Skin epidermis (tissue), 12 donors: ENCODE results near the gene PYHIN1.
"Not testable (repeated sequence)": the region's sequence is repeated elsewhere in the genome, so short reads cannot be mapped to it uniquely, and the experiment has no call there.

Source experiments
- H3K27ac ChIP-seq, 21 experiments: fragments of 200-600 bp; sonication (generic) in 11 of 21; one replicate each; pipeline ENCODE4 v1.5.0; 2020; ENCODE audit warnings: mild to moderate bottlenecking in 3 of 21, inconsistent platforms in 2 of 21, moderate library complexity in 2 of 21
- H3K4me3 ChIP-seq, 7 experiments: fragments of 200-600 bp; sonication (generic) in 2 of 7; one replicate each; pipeline ENCODE4 v1.5.0; 2020; ENCODE audit warnings: inconsistent platforms in 2 of 7, mild to moderate bottlenecking in 2 of 7, moderate library complexity in 1 of 7

PYHIN1 gene

DNA sequence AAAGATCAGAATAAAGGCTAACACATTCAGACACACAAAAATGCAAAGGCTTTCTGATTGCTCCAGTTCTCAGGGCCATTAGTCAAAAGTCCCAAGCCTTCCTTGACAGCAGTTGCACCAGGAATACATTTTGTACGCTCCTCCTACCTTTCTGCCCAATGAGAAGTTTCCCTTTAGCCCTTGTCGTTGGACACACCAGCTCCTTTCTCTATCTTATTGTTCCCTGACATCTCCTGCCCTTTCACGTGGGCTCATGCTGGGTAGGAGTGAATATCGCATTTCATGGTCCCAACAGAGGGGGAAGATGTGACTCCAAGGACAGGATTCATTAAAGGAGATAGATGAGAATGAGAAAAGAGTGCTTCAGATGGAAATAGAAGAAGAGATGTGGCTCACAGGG, 44.9 kb downstream of the PYHIN1 start:
- Histone ChIP-seq H3K27ac (no peak overlapping the region), H3K4me3 (no peak overlapping the region)

GRCh38 chr1:158978730-158979129, 47.4 kb downstream of the PYHIN1 start:
- H3K4me3 ChIP-seq, result no peak overlapping the region
- no peak overlapping the region for H3K27ac ChIP-seq

GRCh38 chr1:158979229-158979628, 47.9 kb downstream of the PYHIN1 start:
- H3K27ac ChIP-seq, result no peak overlapping the region
- no peak overlapping the region for H3K4me3 ChIP-seq

DNA sequence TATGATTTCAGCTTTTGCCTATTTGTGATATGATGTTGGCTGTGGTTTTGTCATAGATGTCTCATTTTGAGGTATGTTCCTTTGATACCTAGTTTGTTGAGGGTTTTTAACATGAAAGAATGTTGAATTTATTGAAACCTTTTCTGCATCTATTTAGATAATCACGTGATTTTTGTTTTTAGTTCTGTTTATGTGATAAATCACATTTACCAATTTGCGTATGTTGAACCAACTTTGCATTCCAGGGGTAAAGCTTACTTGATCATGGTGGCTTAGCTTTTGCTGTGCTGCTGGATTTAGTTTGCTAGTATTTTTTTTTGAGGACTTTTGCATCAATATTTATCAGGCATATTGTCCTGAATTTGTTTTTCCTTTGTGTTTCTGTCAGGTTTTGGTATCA, 51.9 kb downstream of the PYHIN1 start:
- Histone ChIP-seq H3K27ac (no peak overlapping the region), H3K4me3 (no peak overlapping the region)

GRCh38 chr1:158984386-158984785, 53.0 kb downstream of the PYHIN1 start:
- Histone ChIP-seq H3K27ac (no peak overlapping the region), H3K4me3 (no peak overlapping the region)

- Histone ChIP-seq H3K27ac (no peak overlapping the region), H3K4me3 (no peak overlapping the region)
These were observed 58.1 kb downstream of the PYHIN1 start for GRCh38 chr1:158989424-158989823.

DNA sequence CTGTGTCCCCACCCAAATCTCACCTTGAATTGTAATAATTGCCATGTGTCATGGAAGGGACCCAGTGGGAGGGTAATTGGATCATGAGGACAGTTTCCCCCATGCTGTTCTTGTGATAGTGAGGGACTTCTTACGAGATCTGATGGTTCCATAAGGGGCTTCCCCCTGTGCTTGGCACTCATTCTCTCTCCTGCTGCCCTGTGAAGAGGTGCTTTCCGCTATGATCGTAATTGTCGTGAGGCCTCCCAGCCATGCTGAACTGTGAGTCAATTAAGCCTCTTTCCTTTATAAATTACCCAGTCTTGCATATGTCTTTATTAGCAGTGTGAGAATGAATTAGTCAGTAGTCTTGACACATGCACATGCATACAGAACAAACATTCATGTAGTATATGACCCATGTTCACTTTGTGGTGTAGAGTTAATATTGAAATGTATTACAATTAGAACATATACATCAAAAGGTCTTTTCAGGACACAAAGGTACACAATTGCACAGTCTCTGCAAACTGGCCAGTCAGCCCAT, 61.5 kb downstream of the PYHIN1 start:
- H3K27ac ChIP-seq, result no peak overlapping the region

GRCh38 chr1:158996998-158997397, 65.6 kb downstream of the PYHIN1 start:
- no peak overlapping the region for H3K27ac ChIP-seq
- H3K4me3 ChIP-seq, result no peak overlapping the region

More for the DNA sequence above, 61.5 kb downstream of the PYHIN1 start:
- no peak overlapping the region for H3K4me3 ChIP-seq

DNA sequence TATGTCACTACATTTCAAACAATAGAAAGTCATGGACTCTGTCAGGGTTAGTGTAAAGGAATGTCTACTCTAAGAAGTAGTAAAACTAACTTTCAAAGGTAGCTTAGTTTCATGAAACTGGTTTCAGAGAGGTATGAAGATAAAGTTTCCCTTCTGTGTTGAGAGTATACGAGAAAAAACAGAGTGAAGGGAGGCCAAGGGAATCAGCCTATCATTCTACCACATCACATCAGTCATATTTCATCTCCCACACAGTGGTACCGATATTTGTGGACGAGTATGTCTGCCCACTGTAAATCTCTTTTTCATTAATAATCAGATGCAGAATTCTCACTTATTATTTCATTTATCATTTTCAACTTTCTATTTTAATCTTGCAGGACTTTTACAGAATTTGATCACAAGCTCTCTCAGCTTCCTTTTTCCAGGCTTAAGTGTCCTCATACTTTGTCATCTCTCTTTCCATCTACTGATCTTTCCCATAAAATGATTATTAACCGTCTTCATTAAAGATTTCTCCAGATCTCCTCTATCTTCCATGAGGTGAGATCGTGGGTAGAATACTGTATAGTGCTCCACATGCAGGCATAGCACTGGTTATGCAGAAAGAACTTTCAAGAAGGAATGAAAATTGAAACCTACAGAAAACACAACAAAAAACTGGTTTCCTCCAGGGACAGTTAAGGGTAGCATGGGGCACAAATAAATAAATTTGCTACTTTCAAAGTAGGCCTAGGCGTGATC, 66.9 kb downstream of the PYHIN1 start:
- peak overlapping the region in 5 of 7 experiments; percentile 22 to 44 (median 30) for H3K4me3 ChIP-seq
- peak overlapping the region in 5 of 21 experiments; percentile 73 to 94 (median 87) for H3K27ac ChIP-seq

- Histone ChIP-seq H3K27ac (peak overlapping the region in 19 of 21 experiments; percentile 73 to 97 (median 86)), H3K4me3 (peak overlapping the region; percentile 22 to 44 (median 32))
These were observed 67.4 kb downstream of the PYHIN1 start for GRCh38 chr1:158998781-158999161.

- Histone ChIP-seq H3K4me3 (peak overlapping the region; percentile 22 to 44 (median 33)), H3K27ac (peak overlapping the region; percentile 69 to 97 (median 87))
These were observed 68.1 kb downstream of the PYHIN1 start for GRCh38 chr1:158999316-159000069.

DNA sequence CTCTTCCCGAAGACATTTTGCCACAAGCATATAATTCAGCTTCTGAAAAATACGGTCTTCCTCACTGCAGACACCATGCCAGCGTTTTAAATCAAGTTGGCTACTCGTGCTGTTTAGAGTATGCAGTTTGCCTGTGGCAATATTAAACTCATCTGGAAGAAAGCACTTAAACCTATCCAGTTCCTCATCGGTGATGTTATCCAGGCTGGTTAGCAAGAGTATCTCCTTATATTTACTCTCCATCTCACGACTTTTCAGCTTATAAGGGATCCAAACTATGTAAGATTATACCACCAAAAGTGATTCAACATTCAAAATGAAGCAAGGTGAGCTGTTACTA, 68.7 kb downstream of the PYHIN1 start:
- Histone ChIP-seq H3K4me3 (peak overlapping the region; percentile 22 to 44 (median 33)), H3K27ac (peak overlapping the region; percentile 69 to 97 (median 87))

DNA sequence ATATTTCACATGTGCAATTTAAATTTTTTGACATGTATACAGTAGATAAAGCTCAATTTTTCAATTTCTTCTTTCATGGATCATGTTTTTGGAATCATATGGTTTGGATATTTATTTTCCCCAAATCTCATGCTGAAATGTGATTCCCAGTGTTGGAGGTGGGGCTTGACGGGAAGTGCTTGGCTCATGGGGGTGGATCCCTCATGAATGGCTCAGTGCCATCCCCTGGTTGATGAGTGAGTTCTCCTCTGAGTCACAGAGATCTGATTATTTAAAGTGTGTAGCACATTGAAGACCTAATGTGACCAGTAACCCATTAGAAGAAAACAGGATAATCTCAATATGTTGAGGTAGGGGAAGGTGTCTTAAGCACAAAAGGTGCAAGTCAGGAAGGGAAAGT, 69.3 kb downstream of the PYHIN1 start:
- H3K27ac ChIP-seq, result peak overlapping the region; percentile 69 to 97 (median 87)
- peak overlapping the region; percentile 22 to 44 (median 33) for H3K4me3 ChIP-seq

DNA sequence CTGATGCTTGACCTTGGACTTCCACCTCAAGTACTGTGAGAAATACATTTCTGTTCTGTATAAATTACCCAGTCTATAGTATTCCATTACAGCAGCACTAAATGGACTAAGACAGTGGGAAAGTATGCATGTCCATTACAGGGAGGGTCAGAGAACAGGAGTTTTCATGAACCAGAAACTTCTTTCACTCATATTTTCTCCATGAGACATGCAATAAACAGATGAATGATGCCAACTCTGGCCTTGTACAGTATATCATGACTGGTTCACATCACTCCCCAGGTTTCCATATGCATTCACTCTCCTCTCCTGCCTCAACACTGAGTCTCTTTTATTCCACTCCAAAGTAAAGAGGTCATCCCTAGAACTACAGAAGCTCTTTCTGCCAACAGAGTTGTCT, 73.8 kb downstream of the PYHIN1 start:
- peak overlapping the region in 20 of 21 experiments; percentile 8 to 91 (median 80) for H3K27ac ChIP-seq
- H3K4me3 ChIP-seq, result no peak overlapping the region

GRCh38 chr1:159005676-159006075, 74.3 kb downstream of the PYHIN1 start:
- H3K4me3 ChIP-seq, result no peak overlapping the region
- peak overlapping the region in 19 of 21 experiments; percentile 35 to 91 (median 80) for H3K27ac ChIP-seq

- not testable (repeated sequence) for H3K4me3 ChIP-seq
- peak overlapping the region in 19 of 21 experiments; percentile 35 to 91 (median 80) for H3K27ac ChIP-seq
These were observed 75.0 kb downstream of the PYHIN1 start for GRCh38 chr1:159006210-159006807.

DNA sequence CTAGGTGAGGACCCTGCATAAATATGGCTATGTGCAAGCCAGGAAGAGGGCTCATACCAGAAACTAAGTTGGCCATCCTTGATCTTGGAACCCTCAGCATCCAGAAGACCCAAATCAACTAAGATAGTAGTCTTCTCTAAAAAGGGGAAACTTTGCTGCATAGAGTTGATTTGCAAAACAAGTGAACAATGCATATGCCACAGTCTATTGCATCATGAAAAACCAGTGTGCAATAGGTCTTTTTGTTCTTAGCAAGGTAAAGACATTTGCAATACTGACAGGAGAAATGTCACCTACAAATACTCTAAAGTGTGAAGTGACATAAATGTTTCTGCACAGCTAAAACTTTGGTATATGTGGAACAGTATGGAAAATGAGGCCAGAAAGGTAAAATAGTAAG, 76.4 kb downstream of the PYHIN1 start:
- H3K27ac ChIP-seq, result peak overlapping the region in 14 of 21 experiments; percentile 5 to 97 (median 91)
- no peak overlapping the region for H3K4me3 ChIP-seq

GRCh38 chr1:159008744-159009188, 77.4 kb downstream of the PYHIN1 start:
- H3K4me3 ChIP-seq, result peak overlapping the region in 3 of 7 experiments; percentile 51 to 63 (median 55)
- peak overlapping the region in 20 of 21 experiments; percentile 78 to 97 (median 92) for H3K27ac ChIP-seq

DNA sequence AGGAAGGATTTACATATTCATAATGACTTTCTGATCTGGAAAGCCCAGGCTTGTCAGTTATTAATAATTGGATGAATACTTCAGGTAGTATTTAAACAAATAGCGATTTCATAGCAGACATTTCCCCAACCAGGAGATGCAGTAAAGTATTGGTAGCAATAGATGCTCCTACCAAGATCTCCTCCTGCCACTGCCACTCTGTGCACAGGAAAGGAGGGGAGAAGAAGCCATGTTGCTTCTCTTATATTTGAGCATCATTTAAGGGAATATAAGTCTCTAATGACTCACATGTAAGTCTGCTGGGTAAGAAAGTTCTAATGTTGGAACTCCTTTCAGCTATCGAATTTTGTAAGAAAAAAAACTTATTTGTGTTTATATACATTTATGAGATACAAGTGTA, 77.9 kb downstream of the PYHIN1 start:
- peak overlapping the region in 5 of 7 experiments; percentile 45 to 63 (median 51) for H3K4me3 ChIP-seq
- H3K27ac ChIP-seq, result peak overlapping the region in 20 of 21 experiments; percentile 78 to 97 (median 92)
